ENCODE measurements around the gene FRMD4B.

Gene FRMD4B

GRCh38 chr3:69385723-69386555 lies at the start of gene FRMD4B:
Gene FRMD4B, minus strand, starts transcription at chr3:69386088. Its CDS starts 99 bp downstream, at chr3:69385989.
- FAIRE-seq (no peak), DNase-seq (ENCODE audit: insufficient read length, low spot score) (no peak)

GRCh38 chr3:69433969-69434325 lies 48.1 kb upstream of the FRMD4B start:
- DNase-seq (ENCODE audit: insufficient read length, low spot score) (no peak), FAIRE-seq (no peak)

GRCh38 chr3:69433121-69433968 lies 47.5 kb upstream of the FRMD4B start:
- FAIRE-seq = no peak
- no peak for DNase-seq (ENCODE audit: insufficient read length, low spot score)

GRCh38 chr3:69428657-69429255 lies 42.9 kb upstream of the FRMD4B start:
- FAIRE-seq = no peak
- DNase-seq (ENCODE audit: insufficient read length, low spot score) = no peak

- DNase-seq (ENCODE audit: insufficient read length, low spot score) = no peak
- no peak for FAIRE-seq
Observed at GRCh38 chr3:69426967-69427304, 41.0 kb upstream of the FRMD4B start.

GRCh38 chr3:69426291-69426966 lies 40.5 kb upstream of the FRMD4B start:
- DNase-seq (ENCODE audit: insufficient read length, low spot score) (no peak), FAIRE-seq (peak; percentile 4)

GRCh38 chr3:69425249-69425648 lies 39.4 kb upstream of the FRMD4B start:
- DNase-seq (ENCODE audit: insufficient read length, low spot score) = peak; percentile 29
- peak; percentile 14 for FAIRE-seq

GRCh38 chr3:69423463-69424155 lies 37.7 kb upstream of the FRMD4B start:
- DNase-seq (ENCODE audit: insufficient read length, low spot score) (no peak), FAIRE-seq (no peak)

GRCh38 chr3:69422751-69423150 lies 36.9 kb upstream of the FRMD4B start:
- FAIRE-seq = no peak
- DNase-seq (ENCODE audit: insufficient read length, low spot score) = no peak

- FAIRE-seq = no peak
- no peak for DNase-seq (ENCODE audit: insufficient read length, low spot score)
Observed at GRCh38 chr3:69420781-69421520, 35.1 kb upstream of the FRMD4B start.

GRCh38 chr3:69419276-69419675 lies 33.4 kb upstream of the FRMD4B start:
- no peak for DNase-seq (ENCODE audit: insufficient read length, low spot score)
- no peak for FAIRE-seq

- FAIRE-seq = no peak
- no peak for DNase-seq (ENCODE audit: insufficient read length, low spot score)
Observed at GRCh38 chr3:69417541-69418078, 31.7 kb upstream of the FRMD4B start.

- no peak for FAIRE-seq
- DNase-seq (ENCODE audit: insufficient read length, low spot score) = no peak
Observed at GRCh38 chr3:69413551-69414207, 27.8 kb upstream of the FRMD4B start.

GRCh38 chr3:69411346-69411745 lies 25.5 kb upstream of the FRMD4B start:
- DNase-seq (ENCODE audit: insufficient read length, low spot score) = no peak
- no peak for FAIRE-seq

GRCh38 chr3:69410301-69410700 lies 24.4 kb upstream of the FRMD4B start:
- FAIRE-seq (peak; percentile 96), DNase-seq (ENCODE audit: insufficient read length, low spot score) (peak; percentile 32)

GRCh38 chr3:69409831-69410230 lies 23.9 kb upstream of the FRMD4B start:
- no peak for FAIRE-seq
- no peak for DNase-seq (ENCODE audit: insufficient read length, low spot score)

GRCh38 chr3:69409011-69409410 lies 23.1 kb upstream of the FRMD4B start:
- FAIRE-seq (no peak), DNase-seq (ENCODE audit: insufficient read length, low spot score) (no peak)

- FAIRE-seq = no peak
- no peak for DNase-seq (ENCODE audit: insufficient read length, low spot score)
Observed at GRCh38 chr3:69408542-69408941, 22.7 kb upstream of the FRMD4B start.

GRCh38 chr3:69407908-69408307 lies 22.0 kb upstream of the FRMD4B start:
- DNase-seq (ENCODE audit: insufficient read length, low spot score) (no peak), FAIRE-seq (no peak)

All from GM19239 (cell line).